GM12801 (cell line): ENCODE measurements around the gene ZBTB12.

Experiments
- TF ChIP-seq, protein P1 (sequence below): IDR thresholded peaks from one replicate; pipeline ENCODE4 v1.5.1; 2011; ENCODE audit warnings: control low read depth; ENCODE audit not compliant: insufficient read length; ENCODE audit errors: extremely low read depth

Gene ZBTB12

DNA sequence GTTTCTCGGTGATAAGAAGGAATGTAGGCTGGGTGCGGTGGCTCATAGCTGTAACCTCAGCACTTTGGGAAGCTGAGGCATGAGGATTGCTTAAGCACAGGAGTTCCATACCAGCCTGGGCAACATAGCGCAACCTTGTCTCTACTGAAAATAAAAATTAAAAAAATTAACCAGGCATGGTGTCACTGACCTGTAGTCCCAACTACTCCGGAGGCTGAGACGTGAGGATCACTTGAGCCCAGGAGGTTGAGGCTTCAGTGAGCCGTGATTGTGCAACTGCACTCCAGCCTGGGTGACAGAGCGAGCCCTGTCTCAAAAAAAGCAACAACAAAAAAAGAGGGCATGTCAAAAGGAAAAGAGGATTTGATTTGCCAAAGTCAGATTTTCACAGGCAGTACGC is 43.2 kb downstream of the ZBTB12 start:
- TF ChIP-seq, protein P1, sequence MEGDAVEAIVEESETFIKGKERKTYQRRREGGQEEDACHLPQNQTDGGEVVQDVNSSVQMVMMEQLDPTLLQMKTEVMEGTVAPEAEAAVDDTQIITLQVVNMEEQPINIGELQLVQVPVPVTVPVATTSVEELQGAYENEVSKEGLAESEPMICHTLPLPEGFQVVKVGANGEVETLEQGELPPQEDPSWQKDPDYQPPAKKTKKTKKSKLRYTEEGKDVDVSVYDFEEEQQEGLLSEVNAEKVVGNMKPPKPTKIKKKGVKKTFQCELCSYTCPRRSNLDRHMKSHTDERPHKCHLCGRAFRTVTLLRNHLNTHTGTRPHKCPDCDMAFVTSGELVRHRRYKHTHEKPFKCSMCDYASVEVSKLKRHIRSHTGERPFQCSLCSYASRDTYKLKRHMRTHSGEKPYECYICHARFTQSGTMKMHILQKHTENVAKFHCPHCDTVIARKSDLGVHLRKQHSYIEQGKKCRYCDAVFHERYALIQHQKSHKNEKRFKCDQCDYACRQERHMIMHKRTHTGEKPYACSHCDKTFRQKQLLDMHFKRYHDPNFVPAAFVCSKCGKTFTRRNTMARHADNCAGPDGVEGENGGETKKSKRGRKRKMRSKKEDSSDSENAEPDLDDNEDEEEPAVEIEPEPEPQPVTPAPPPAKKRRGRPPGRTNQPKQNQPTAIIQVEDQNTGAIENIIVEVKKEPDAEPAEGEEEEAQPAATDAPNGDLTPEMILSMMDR, result no peak

DNA sequence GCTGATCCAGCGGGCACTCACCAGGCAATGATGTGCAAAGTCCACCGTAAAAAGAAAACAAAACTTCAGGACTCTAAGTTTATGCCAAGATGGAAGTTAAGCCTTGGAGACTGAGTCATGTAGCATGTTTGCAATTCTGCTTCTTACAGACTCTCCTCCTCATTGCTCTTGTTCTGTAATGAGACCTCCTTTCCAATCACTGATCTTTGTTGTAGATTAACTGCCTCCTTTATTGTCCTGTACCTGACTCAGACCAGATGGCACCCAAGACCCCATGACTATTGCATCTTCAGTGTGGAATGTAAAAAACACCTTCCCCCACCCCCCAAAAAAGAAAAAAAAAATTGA is 50.4 kb downstream of the ZBTB12 start:
- TF ChIP-seq, protein P1, result no peak

DNA sequence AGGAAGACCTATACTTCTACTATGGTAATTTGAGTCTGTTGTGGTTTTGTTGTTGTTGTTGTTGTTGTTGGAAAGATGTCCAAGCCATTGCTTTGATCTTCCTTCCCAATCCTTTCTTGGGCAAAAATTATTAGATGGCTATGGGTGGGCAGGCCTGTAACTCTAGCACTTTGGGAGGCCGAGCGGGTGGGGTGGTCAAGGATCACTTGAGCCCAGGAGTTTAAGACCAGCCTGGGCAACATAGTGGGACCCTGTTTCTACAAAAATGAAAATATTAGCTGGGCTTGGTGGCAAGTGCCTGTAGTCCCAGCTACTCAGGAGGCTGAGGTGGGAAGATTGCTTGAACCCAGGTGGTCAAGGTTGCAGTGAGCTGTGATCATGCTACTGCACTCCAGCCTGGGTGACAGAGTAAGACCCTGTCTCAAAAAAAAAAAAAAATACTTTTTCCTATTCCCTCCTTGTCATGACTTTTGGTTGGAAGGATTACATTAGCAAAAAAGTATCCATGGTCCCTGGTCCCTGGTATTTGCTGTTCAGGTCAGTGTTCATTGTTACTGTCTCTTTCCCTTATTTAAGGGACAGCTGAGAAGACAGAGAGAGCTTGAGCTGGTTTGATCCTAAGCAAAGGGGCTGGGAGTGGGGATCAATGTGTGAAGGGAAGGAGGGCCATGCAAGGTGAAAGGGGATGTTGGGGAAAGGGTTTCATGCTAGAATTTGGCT is 51.0 kb downstream of the ZBTB12 start:
- TF ChIP-seq, protein P1, result no peak
